SK-N-DZ (cell line): Measurements from ENCODE around the gene CALM3. TPM values are rescaled to one million over a fixed set of nuclear protein-coding genes. Genes with fewer than 3 reads are reported as not detected.
"Not testable (repeated sequence)": the region's sequence is repeated elsewhere in the genome, so short reads cannot be mapped to it uniquely, and the experiment has no call there.

ENCODE experiments used
- DNase-seq: peaks from one replicate; pipeline ENCODE4 v3.0.0-alpha.2; 2015; ENCODE audit warnings: low spot score
- polyA plus RNA-seq, 2 experiments: library from polyadenylated mRNA; depleted of rRNA; stranded (reverse); fragments of >200 nt; gene quantifications; 2 replicates each; pipeline ENCODE4 v1.2.3, GENCODE V29; 2014

Gene CALM3
- polyA plus RNA-seq (2014; cell fraction: cytosol; rRNA removed): 185 and 254 TPM in 2 replicates
- polyA plus RNA-seq (2014; cell fraction: nucleus; rRNA removed): 86.7 and 103 TPM in 2 replicates

DNA sequence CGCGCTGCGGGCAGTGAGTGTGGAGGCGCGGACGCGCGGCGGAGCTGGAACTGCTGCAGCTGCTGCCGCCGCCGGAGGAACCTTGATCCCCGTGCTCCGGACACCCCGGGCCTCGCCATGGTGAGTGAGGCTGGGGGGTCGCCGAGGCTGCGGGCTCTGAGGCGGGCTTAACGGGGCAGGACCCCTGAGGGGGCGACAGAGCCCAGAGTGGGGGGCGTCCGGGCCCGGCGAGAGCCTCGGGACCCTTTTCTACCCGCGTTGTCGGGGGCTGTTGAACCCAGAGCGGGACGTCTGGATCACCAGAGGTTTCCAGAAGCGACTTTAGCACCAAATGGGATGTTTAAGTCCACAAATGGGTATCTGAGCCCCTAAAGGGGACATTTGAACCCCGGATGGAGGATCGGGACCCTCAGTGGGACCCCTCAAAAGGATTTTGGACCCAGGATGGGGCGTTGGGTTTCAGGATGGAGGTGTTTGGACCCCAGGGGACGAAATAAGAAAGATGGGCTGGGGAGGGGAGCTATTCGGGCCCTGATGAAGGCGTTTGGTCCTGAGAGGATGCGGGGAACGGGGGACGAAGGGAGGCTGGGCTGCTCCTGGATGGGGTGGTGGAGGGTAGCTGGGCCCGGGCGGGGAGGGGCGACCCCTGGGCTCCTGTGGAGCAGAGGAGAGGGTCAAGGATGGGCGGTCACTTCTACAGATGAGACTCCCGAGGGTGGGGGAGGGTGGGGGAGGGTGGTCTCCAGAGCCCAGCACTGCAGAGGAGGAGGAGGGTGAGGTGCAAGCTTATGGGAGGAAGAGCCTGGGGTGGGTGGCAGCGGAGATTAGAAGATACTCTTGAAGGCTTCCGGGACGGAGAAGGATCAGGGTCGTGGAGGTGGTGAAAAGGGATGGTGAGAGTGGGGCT is at the start of gene CALM3:
Gene CALM3 (plus strand): TSS at position 13 of the 907 bp plus-strand sequence. CDS start 105 bp downstream, at position 118.
- peak; percentile 15 for DNase-seq

DNA sequence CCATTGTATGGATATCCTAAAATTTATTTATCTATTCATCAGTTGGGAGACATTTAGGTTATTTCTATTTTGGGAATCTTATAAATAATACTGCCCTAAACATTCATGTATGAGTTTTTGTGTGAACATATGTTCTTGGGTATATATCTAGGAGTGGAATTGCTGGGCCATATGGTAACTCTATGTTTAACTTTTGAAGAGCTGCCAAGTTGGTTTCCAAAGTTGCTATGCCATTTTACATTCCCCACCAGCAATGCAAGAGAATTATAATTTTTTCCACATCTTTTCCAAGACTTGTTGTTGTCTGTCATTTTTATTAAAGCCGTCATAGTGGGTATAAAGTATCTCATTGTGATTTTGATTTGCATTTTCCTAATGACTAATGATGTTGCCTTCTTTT is 48.2 kb upstream of the CALM3 start:
- DNase-seq: no peak

DNA sequence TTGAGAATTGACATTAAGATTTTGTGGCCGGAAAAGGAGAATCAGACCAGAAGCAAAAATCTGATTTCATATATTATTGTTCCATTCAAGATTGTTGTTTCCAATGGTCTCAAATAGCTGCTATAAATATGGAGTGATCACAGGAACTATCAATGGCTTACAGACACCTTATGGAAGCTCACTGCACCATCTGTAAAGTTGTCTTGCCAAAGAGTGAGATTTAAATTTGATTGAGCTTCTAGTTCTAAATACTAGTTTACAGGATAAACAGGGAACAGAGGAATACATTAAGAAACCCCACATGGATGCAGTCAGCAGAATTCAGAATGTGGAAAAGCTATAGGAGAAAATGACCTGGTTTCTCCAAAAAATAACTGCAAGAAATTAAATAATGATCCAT is 47.0 kb upstream of the CALM3 start:
- no peak for DNase-seq

DNA sequence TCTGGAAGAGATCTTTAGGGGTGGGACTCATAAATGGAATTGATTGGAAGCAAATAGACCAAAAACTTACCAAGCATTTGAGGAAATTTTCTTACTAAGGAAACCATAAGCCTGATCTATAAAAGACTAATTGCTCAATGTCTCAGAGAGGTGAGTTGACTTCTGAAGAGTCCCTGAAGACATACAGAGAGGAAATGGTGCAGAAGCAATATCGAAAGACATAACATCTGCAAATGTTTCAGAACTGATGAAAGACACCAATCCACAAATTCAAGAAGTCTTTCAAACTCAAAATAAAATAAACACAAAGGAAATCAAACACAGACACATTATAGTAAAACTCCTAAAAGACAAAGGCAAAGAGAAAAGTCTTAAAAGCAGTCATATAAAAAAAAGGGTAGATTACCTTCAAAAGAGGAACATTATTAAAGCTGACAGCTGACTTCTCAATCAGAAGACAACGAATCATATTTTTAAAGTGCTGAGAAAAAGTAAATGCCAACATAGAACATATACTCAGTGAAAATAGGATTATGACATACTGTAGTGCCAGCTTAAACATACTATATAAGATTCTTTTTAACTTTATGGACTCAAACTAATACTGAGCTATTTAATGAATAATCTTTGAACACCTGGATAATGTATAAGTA is 45.4 kb upstream of the CALM3 start:
- DNase-seq: no peak

DNA sequence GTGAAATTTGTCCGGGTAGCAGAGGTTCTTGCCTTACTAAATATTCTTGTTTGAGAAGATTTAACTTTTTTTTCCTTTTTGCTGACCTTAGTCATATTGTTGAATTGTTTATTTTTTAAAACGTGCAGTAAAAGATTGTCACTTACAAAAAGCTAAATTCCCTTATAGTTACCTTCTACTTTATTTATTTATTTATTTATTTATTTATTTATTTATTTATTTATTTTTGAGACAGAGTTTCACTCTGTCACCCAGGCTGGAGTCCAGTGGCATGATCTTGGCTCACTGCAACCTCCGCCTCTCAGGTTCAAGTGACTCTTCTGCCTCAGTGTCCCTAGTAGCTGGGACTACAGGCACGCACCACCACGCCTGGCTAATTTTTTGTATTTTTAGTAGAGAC is 44.7 kb upstream of the CALM3 start:
- not testable (repeated sequence) for DNase-seq

DNA sequence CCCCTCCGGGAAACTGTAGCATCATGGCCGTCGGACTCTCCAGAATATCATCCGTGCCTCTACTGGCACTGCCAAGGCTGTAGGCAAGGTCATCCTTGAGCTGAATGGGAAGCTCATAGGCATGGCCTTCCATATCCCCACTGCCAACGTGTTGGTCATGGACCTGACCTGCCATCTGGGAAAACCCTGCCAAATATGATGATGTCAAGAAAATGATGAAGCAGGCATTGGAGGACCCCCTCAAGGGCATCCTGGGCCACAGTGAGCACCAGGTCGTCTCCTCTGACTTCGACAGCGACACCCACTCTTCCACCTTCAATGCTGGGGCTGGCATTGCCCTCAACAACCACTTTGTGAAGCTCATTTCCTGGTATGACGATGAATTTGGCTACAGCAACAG is 41.9 kb upstream of the CALM3 start:
- no peak for DNase-seq

DNA sequence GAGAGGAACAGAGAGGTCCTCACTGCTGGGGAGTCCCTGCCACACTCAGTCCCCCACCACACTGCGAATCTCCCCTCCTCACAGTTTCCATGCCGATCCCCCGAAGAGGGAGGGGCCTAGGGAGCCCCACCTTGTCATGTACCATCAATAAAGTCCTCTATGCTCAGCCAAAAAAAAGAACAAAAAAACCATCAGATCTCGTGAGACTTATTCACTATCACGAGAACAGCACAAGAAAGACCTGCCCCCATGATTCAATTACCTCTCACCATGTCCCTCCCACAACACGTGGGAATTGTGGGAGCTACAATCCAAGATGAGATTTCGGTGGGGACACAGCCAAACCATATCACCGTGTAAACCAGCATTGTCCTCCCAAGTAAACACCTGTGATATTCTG is 41.5 kb upstream of the CALM3 start:
- DNase-seq: not testable (repeated sequence)

DNA sequence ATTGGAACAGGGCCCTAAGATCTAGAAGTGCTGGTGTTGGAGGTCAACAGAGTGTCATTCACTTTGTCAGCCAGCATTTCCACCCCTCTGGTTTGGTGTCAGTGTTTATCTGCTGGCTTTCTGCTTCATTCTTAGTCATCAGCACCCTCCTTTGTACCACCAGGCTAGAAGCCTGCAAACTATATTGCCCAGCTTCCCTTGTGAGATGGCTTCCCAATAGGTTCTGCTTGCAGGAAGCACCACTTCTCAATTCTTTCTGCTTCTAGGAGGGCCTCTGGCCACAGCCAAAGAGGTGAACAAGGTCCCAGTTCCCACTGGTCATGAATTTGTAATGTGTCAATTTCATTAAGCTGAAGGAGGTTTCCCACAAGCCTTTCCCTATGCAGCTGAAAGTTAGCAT is 36.4 kb upstream of the CALM3 start:
- DNase-seq: no peak

DNA sequence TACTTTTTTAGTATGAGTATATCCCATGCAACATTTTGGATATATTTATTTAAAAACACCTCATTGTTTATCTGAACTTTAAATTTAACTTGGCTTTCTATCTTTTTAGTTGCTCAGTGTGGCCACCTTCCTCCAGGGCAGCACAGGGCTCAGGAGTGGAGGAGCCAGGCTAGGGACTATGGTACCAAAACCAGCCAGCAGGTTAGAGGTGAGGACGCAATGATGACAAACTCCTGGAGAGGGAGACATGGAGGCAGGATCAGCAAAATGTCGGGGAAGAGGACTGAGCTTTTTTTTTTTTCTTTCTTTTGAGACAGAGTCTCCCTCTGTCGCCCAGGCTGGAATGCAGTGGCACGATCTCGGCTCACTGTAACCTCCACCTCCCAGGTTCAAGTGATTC is 29.6 kb upstream of the CALM3 start:
- peak; percentile 37 for DNase-seq

DNA sequence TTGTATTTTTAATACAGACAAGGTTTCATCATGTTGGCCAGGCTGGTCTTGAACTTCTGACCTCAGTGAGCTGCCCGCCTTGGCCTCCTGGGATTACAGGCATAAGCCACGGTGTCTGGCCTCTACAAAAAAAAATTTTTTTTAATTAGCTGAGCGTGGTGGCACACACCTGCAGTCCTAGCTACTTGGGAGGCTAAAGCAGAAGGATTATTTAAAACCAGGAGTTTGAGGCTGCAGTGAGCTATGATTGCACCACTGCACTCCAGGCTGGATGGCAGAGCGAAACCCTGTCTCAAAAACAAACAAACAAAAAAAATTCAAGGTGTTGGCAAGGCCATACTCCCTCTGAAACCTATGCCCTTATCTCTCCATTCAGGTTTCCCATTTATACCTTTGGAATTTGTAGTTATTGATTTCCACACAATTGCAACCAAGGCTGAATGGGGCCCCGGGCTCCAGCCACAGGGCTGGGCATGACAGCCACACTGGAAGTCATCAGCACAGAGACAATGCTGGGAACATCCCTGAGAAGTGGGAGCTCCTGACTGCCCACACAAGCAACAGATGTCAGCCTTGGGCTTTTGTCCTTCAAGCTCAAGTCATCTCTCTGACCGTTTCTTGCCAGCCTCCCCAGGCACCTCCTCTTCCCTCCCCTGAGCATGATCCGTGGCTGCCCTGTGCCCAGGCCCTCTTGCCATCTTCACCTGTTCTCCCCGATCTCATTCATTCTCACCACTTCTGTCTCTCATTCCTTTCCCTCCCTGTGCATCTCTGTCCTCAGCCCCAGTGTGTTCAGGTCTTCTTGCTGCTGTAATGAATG is 27.2 kb upstream of the CALM3 start:
- DNase-seq: no peak

DNA sequence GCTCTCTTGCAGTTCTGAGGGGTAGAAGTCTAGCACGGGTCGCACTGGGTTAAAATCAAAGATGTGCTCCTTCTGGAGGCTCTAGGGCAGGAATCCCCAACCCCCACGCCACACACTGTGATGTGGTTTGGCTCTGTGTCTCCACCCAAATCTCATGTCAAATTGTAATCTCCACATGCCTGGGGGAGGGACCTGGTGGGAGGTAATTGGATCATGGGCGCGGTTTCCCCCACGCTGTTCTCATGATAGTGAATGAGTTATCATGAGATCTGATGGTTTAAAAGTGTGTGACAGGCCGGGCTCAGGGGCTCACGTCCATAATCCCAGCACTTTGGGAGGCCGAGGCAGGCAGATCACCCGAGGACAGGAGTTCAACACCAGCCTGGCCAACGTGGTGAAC is 26.6 kb upstream of the CALM3 start:
- DNase-seq: no peak

DNA sequence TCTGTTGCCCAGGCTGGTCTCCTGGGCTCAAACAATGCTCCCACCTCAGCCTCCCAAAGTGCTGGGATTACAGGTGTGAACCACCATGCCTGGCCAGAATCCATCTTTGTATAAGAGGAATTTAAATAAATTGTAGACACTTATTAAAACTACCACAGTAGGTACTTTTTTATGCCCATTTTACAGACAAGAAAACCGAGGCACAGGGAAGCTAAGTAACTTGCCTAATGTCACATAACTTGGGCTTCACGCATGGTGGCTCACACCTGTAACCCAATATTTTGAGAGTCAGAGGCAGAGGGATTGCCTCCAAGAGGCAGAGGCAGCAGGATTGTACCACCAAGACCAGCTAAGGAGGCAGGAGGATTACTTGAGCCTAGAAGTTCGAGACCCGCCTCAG is 22.7 kb upstream of the CALM3 start:
- no peak for DNase-seq

DNA sequence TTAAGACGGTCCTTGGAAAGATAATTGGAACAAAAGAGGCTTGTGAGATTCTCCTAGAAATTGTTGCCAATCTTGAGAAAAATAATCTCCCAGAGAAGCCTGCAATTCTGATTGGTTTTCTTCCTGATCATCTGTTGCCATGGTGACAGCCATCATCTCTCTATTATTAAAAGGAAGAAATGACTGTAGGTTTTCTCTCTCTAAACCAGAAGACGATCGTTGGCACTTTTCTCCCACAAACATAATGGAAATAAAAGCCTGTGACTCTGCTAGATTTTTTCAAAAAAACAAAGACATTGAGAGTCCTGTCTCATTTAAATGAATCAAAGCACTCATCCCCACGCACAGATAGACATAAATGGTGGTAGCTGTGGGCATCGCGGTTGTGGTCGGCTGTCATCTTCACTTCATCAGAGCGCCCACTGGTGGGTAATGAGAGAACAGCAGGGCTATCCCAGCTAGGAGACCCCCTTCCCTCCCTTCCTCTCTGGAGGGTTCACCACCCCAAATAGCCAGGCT is 21.7 kb upstream of the CALM3 start:
- DNase-seq: peak; percentile 50

DNA sequence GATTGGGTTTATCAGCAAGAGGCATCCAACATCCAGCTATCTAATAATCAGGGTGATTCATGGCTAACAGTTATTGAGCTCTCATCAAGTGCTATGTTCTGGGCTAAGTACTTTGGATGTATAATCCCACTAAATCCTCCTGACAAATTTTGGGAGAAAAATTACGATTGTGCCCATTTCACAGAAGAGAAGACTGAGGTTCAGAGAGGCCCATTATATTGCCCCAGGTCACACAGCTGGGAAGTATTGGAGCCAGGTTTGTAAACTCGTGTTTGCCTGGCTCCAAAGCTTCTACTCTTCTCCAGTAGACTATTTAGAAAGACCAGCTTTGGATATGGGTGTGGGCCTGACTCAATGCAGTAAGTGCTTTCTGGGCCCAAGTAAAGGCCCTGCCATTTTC is 20.9 kb upstream of the CALM3 start:
- DNase-seq: no peak

DNA sequence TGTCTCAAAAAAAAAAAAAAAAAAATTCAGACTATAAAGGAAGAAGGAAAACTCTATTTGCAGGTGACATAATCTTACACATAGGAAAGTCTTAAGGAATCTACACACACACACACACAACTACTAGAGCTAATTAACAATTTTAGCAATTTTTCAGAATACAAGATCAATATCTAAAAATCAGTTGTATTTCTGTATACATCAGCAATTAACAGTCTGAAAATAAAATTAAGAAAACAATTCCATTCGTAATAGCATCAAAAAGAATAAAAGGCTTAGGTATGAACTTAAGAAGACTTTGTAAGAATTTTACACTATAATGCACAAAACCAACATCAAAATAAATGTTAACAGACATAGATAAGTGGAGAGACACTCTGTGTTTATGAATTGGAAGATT is 15.6 kb upstream of the CALM3 start:
- DNase-seq: no peak

DNA sequence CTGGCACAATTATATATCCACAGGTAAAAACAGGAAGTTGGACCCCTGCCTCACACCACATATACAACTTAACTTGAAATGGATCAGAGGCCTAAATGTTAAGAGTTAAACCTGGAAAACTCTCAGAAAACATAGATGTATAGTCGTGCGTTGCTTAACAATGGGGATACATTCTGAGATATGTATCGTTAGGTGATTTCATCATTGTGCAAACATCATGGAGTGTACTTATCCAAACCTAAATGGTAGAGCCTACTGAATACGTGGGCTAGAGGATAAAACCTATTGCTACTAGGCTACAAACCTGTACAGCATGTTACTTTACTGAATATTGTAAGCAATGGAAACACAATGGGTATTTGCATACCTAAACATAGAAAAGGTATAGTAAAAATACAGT is 14.8 kb upstream of the CALM3 start:
- no peak for DNase-seq

DNA sequence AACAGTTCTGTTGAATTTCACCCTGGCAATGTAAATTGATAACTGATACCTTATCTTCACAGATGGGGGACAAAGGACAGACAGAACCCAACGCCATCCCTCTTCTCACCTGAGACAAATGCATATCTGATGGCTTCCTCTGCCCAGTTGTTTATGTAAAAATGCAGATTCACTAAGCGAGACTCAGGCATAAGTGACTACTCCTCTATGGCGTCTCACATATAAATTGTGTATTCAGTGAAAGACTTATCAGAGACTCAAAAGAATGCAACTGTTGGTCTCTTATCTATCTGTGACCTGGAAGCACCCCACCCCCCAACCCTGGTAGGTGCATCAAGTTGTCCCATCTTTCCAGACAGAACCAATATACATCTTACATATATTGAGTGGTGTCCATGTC is 13.3 kb upstream of the CALM3 start:
- DNase-seq: no peak

DNA sequence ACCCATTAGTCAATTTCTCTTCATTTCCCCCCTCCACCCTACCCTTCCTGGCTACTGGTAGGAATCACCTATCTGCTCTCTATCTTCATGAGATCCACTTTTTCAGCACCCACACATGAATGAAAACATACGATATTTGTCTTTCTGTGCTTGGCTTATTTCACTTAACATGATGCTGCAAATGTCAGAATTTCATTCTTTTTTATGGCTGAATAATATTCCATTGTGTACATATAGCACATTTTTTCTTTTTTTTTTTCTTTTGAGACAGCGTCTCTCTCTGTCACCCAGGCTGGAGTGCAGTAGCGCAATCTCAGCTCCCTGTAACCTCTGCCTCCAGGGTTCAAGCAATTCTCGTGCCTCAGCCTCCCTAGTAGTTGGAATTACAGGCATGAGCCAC is 9.9 kb upstream of the CALM3 start:
- DNase-seq: no peak

DNA sequence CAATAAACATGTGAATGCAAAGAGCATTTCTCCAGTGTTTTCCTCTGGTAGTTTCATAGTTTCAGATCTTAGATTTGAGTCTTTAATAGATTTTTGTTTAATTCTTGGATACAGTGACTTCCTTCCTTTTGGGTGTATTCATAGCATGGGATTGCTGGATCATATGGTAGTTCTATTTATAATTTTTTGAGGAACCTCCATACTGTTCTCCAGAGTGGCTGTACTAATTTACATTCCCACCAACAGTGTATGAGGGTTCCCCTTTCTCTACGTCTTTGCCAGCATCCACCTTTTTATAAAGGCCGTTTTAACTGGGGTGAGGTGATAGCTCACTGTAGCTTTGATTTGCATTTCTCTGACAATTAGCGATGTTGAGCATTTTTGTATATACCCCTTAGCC is 9.3 kb upstream of the CALM3 start:
- DNase-seq: no peak

DNA sequence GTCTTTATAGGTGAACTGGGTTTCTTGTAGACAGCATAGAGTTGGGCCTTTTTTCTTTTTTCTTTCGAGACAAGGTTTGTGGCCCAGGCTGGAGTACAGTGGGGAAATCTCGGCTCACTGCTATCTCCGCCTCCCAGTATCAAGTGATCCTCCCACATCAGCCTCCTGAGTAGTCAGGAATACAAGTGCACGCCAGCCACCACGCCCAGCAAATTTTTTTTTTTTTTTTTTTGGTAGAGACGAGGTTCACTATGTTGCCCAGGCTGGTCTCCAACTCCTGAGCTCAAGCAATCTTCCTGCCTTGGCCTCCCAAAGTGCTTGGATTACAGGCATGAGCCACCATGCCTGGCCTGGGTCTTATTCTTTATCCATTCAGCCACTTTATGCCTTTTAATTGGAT is 5.1 kb upstream of the CALM3 start:
- DNase-seq: no peak

DNA sequence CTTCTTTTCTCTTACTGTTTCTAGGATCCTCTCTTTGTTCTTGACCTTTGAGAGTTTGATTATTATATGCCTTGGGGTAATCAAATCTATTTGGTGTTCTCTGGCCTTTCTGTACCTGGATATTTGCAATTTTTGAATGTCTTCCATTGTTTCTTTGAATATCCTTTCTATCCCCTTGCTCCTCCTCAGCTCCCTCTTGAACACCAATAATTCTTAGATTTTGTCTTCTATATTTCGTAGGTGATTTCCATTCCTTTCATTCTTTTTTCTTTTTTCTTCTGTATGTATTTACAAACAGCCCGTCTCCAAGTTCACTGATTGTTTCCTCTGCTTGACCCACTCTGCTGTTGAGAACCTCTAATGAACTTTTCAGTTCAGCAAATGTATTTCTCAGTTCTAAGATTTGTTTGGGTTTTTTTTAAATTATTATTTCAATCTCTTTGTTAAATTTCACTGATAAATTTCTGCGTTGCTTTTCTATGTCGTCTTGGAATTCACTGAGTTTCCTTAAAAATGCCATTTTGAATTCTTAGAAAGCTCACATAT is 2.7 kb upstream of the CALM3 start:
- DNase-seq: no peak
